K562 (cell line): ENCODE data around the gene KCND3. TPM values are rescaled to one million over a fixed set of nuclear protein-coding genes. Genes with fewer than 3 reads are reported as not detected.

ENCODE experiments used
- ATAC-seq: fragments of 200-7000 bp; cut with Tn5 transposase; 3 replicates; pipeline ENCODE4 v1.9.1; 2020; ENCODE audit warnings: moderate library complexity
- BruUV-seq: library from RNA; stranded (reverse); fragments of 400-500 nt; replicated peaks from 2 replicates; lab custom pipeline; 2021; lab: Mats Ljungman, UMichigan
- CTCF ChIA-PET: fragments of 300-600 bp; formaldehyde crosslinking; extraction: SDS; loops from one replicate; lab custom pipeline; 2021; ENCODE audit warnings: low intra/inter-chr PET ratio; lab: Yijun Ruan, JAX
- POLR2A ChIA-PET: fragments of 300-600, 350-650 bp; sonication (Branson Sonifier 250); formaldehyde crosslinking; extraction: SDS; loops from one replicate; lab custom pipeline; 2021; ENCODE audit warnings: antibody characterized with exemption, inconsistent platforms; lab: Yijun Ruan, JAX
- DNase-seq, 4 experiments: peaks; one replicate each; pipeline versions ENCODE4 v3.0.0 to v3.0.0-alpha.2; 2011 to 2018; ENCODE audit warnings: low spot score in 3 of 4, mixed read lengths in 3 of 4; ENCODE audit errors: extremely low read depth in 1 of 4
- FAIRE-seq: peaks from 2 replicates; lab custom pipeline; 2011; peaks lifted over from hg19 to GRCh38; lab: Jason Lieb, UNC
- H2AFZ ChIP-seq: 2 replicates; pipeline ENCODE4 v1.6.0; 2011; ENCODE audit warnings: low read depth, low read length, control low read depth, inconsistent platforms
- H3K27ac ChIP-seq: fragments of 200-600 bp; 3 replicates; pipeline ENCODE4 v1.8.0; 2011; ENCODE audit warnings: low read depth, mild to moderate bottlenecking, control low read depth, inconsistent platforms, low read length, moderate library complexity, mixed read lengths; ENCODE audit errors: extremely low read depth
- H3K27me3 ChIP-seq, 2 experiments: fragments of 300-600 bp in 1 of 2; 2 replicates in 1 of 2; 3 replicates in 1 of 2; pipeline versions ENCODE4 v1.6.0 to v1.8.0; 2011; ENCODE audit warnings: inconsistent platforms in 2 of 2, low read length in 2 of 2, mild to moderate bottlenecking in 1 of 2, mixed read lengths in 1 of 2, moderate library complexity in 1 of 2; ENCODE audit not compliant: control insufficient read depth in 2 of 2, insufficient read depth in 2 of 2
- H3K36me3 ChIP-seq: fragments of 300-600 bp; 3 replicates; pipeline ENCODE4 v1.8.0; 2011; ENCODE audit warnings: mild to moderate bottlenecking, low read length, inconsistent platforms; ENCODE audit not compliant: control insufficient read depth, insufficient read depth
- H3K4me1 ChIP-seq, 2 experiments: fragments of 200-600 bp in 1 of 2; replicated peaks in 1 of 2; 2 replicates in 1 of 2; 3 replicates in 1 of 2; pipeline versions ENCODE4 v1.5.1 to v1.8.0; 2011; ENCODE audit warnings: inconsistent platforms in 2 of 2, low read length in 2 of 2, mild to moderate bottlenecking in 1 of 2, mixed read lengths in 1 of 2, moderate library complexity in 1 of 2; ENCODE audit not compliant: control insufficient read depth in 2 of 2, insufficient read depth in 2 of 2
- H3K4me2 ChIP-seq: 2 replicates; pipeline ENCODE4 v1.6.1; 2011; ENCODE audit warnings: low read length, control low read depth, inconsistent platforms, mixed read lengths; ENCODE audit not compliant: insufficient read depth
- H3K4me3 ChIP-seq: fragments of 200-600 bp; sonication (generic), shearing (Covaris generic); 2 replicates; pipeline ENCODE4 v1.5.1; 2016; ENCODE audit warnings: control low read depth, inconsistent platforms
- H3K79me2 ChIP-seq: fragments of 200-600 bp; 3 replicates; pipeline ENCODE4 v1.8.0; 2011; ENCODE audit warnings: low read length, inconsistent platforms; ENCODE audit not compliant: control insufficient read depth, insufficient read depth
- H3K9ac ChIP-seq, 2 experiments: 2 replicates each; pipeline versions ENCODE4 v1.6.0 to v1.6.1; 2011; ENCODE audit warnings: low read depth in 2 of 2, low read length in 2 of 2, control low read depth in 1 of 2, inconsistent platforms in 1 of 2, mild to moderate bottlenecking in 1 of 2, mixed read lengths in 1 of 2; ENCODE audit not compliant: insufficient read depth in 1 of 2
- H3K9me1 ChIP-seq: one replicate; pipeline ENCODE4 v1.6.0; 2011; ENCODE audit warnings: inconsistent platforms, mild to moderate bottlenecking, low read length, moderate library complexity; ENCODE audit not compliant: control insufficient read depth, insufficient read depth
- H3K9me3 ChIP-seq: replicated peaks from 2 replicates; pipeline ENCODE4 v1.5.1; 2011; ENCODE audit warnings: low read depth, low read length, inconsistent platforms; ENCODE audit not compliant: control insufficient read depth, insufficient read depth
- H4K20me1 ChIP-seq: replicated peaks from 2 replicates; pipeline ENCODE4 v1.6.1; 2011; ENCODE audit warnings: low read length, inconsistent platforms, mixed read lengths; ENCODE audit not compliant: control insufficient read depth, insufficient read depth
- FOXA1 ChIP-seq: fragments of 450-650 bp; IDR thresholded peaks from 2 replicates; pipeline ENCODE4 v1.6.1; 2016; ENCODE audit warnings: mild to moderate bottlenecking, borderline replicate concordance
- MCM7 ChIP-seq, 2 experiments: fragments of 450-650 bp; IDR thresholded peaks; 2 replicates each; pipeline ENCODE4 v1.6.1; 2016 to 2018
- NCOA6 ChIP-seq: fragments of 450-650 bp; IDR thresholded peaks from 2 replicates; pipeline ENCODE4 v1.6.1; 2017; ENCODE audit warnings: mild to moderate bottlenecking
- ZFP30 ChIP-seq: fragments of 250-450 bp; sonication (Bioruptor Pico); IDR thresholded peaks from 2 replicates; pipeline ENCODE4 v1.8.0; 2022; ENCODE audit warnings: moderate library complexity, mild to moderate bottlenecking, inconsistent platforms, borderline replicate concordance
- ZNF143 ChIP-seq: sonication (generic); formaldehyde crosslinking; IDR thresholded peaks from 2 replicates; pipeline ENCODE4 v1.9.0; 2022; ENCODE audit warnings: mild to moderate bottlenecking, missing genetic modification reagents
- ZNF224 ChIP-seq: sonication (generic); formaldehyde crosslinking; IDR thresholded peaks from 2 replicates; pipeline ENCODE4 v1.8.0; 2022; ENCODE audit warnings: mild to moderate bottlenecking, missing genetic modification reagents
- ZNF384 ChIP-seq: IDR thresholded peaks from 2 replicates; pipeline ENCODE4 v1.6.1; 2012; ENCODE audit warnings: low read depth, low read length, improper control_type of control experiment
- WGBS: fragments of 100-300 bp; shearing (Covaris generic); methylation state at CpG from one replicate; pipeline ENCODE4 v1.1.6; 2016; ENCODE audit warnings: low coverage, mixed read lengths; ENCODE audit not compliant: insufficient coverage; ENCODE audit errors: missing lambda C conversion rate; 5-methylcytosine and 5-hydroxymethylcytosine counted together
- in situ Hi-C: fragments of 300-500 bp; cut with MboI; formaldehyde crosslinking; loops from 4 replicates; pipeline ENCODE4 v1.15.0; 2018; ENCODE audit warnings: inconsistent platforms, mixed read lengths
- intact Hi-C: fragments of 100-400 bp; cut with micrococcal nuclease; formaldehyde crosslinking; loops from 2 replicates; pipeline ENCODE4 v1.14.2; 2022
- polyA plus RNA-seq, 8 experiments: library from polyadenylated mRNA; depleted of rRNA in 4 of 8; stranded (reverse) in 5 of 8; unstranded in 3 of 8; fragments of >200 nt; fragmentation: Nextera tagmentation in 2 of 8; fragmentation: Illumina TruSeq in 1 of 8; extraction: Ambion mirVana in 2 of 8; extraction: Trizol in 1 of 8; gene quantifications; 2 replicates each; pipeline versions ENCODE4 v1.2.1 to v1.2.3, GENCODE V29; 2011 to 2014; ENCODE audit warnings: inconsistent platforms in 1 of 8, missing spikeins in 1 of 8
- total RNA-seq, 7 experiments: library from RNA; depleted of rRNA in 6 of 7; stranded (reverse); fragments of >200 nt in 6 of 7; fragmentation: Illumina TruSeq in 2 of 7; extraction: Trizol in 2 of 7; gene quantifications; 2 replicates each; pipeline versions ENCODE4 v1.2.1 to v1.2.3, GENCODE V29; 2011 to 2021; ENCODE audit warnings: low replicate concordance in 1 of 7
- TF ChIP-seq, protein P1 (sequence below): sonication (generic); formaldehyde crosslinking; IDR thresholded peaks from 2 replicates; pipeline ENCODE4 v1.8.1; 2023; ENCODE audit warnings: mild to moderate bottlenecking, missing genetic modification reagents
- TF ChIP-seq, protein P2 (sequence below): fragments of 150-350 bp; IDR thresholded peaks from 2 replicates; pipeline ENCODE4 v1.6.1; 2014; ENCODE audit warnings: low read depth, mild to moderate bottlenecking, low read length, borderline replicate concordance
- TF ChIP-seq, protein P3 (sequence below): fragments of 450-650 bp; IDR thresholded peaks from 2 replicates; pipeline ENCODE4 v1.6.1; 2016; ENCODE audit warnings: antibody characterized with exemption
- TF ChIP-seq, protein P4 (sequence below): fragments of 250-450 bp; sonication (Bioruptor Pico); IDR thresholded peaks from 2 replicates; pipeline ENCODE4 v1.5.1; 2021; ENCODE audit warnings: mild to moderate bottlenecking
- TF ChIP-seq, protein P5 (sequence below): sonication (generic); formaldehyde crosslinking; IDR thresholded peaks from 2 replicates; pipeline ENCODE4 v1.8.1; 2023; ENCODE audit warnings: mild to moderate bottlenecking, missing genetic modification reagents

Gene KCND3
- total and polyA plus RNA-seq, 9 of the 15 experiments (the other 6 are each of a cell fraction or from before 2014, with no cell fraction given): not detected

DNA sequence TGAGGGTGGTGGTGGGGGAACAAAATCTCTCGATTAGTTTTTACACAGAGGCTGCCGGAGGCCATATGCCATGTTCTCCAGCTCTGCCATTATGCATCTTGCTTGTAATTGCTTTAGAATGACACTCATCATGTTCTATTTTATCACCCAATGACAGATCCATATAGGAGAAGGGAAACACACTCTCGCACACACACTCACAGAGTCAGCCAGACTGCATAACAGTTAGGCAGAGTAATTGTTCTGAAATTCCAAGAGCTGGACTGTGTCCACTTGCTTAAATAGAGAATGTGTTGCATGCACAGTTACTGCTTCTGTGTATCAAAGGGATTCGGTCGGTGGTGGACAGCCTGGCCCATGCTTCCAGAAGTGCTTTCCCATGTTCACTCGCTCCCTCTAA, 30.6 kb downstream of the KCND3 start (continued):
- TF ChIP-seq, protein P1, sequence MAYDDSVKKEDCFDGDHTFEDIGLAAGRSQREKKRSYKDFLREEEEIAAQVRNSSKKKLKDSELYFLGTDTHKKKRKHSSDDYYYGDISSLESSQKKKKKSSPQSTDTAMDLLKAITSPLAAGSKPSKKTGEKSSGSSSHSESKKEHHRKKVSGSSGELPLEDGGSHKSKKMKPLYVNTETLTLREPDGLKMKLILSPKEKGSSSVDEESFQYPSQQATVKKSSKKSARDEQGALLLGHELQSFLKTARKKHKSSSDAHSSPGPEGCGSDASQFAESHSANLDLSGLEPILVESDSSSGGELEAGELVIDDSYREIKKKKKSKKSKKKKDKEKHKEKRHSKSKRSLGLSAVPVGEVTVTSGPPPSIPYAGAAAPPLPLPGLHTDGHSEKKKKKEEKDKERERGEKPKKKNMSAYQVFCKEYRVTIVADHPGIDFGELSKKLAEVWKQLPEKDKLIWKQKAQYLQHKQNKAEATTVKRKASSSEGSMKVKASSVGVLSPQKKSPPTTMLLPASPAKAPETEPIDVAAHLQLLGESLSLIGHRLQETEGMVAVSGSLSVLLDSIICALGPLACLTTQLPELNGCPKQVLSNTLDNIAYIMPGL (CRISPR knock-in tag): no peak
- TF ChIP-seq ZNF224 (CRISPR knock-in tag): no peak
- no peak for TF ChIP-seq MCM7 (IDR thresholded peaks at IDR 0.05)

DNA sequence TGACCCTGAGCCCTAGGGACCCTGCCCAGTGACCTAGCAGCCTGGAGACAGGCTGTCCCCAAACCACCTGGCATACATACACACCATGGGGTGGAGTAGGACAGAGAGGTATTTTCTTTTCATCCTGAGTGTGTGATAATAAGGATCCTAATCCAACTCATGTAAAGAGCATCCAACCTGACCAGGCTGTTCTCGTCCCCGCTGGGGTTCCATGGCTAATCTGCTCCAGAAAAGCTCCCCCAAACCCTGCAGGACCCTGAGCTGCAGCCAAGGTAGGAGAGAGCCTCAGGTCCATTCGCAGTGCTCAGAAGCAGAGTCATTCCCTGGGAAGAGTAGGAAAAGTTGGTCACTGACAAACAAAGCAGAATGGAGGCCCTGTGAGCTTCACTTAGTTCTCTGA, 31.4 kb downstream of the KCND3 start:
- CTCF ChIA-PET: no interaction called here
- intact Hi-C loops (no loop called here), in situ Hi-C loops (no loop called here)
- Histone ChIP-seq H3K9me3 (no peaks in the 10 kb centered on the region), H3K36me3 (no peaks in the 10 kb centered on the region), H3K4me1 (no peaks in the 10 kb centered on the region), H3K9ac (no peak overlapping the region), H3K27ac (no peak overlapping the region), H4K20me1 (no peaks in the 10 kb centered on the region; the same call in 1 of the 2 replicates), H3K4me2 (no peak overlapping the region), H3K79me2 (no peaks in the 10 kb centered on the region), H3K4me3 (no peak overlapping the region), H3K9me1 (no peaks in the 10 kb centered on the region), H3K27me3 (peaks cover 21 to 52% of the 10 kb centered on the region in 2 experiments; a peak in 4 of 5 replicates), H2AFZ (no peak overlapping the region)
- no peak for ATAC-seq
- 0% methylated on average over 3 of the region's 3 CpGs for WGBS
- FAIRE-seq: no peak
- DNase-seq: no peak
- no TSS peak for BruUV-seq
- POLR2A ChIA-PET: interaction anchor here (1.0 to 1.4 kb wide), 3 partner anchors 11 to 36 kb away, joined by 4 read pairs; no protein-coding TSS in a partner anchor
- TF ChIP-seq FOXA1 (no peak), NCOA6 (no peak), ZFP30 (CRISPR knock-in tag) (no peak), ZNF143 (CRISPR knock-in tag) (no peak), ZNF384 (no peak)
- TF ChIP-seq, protein P2, sequence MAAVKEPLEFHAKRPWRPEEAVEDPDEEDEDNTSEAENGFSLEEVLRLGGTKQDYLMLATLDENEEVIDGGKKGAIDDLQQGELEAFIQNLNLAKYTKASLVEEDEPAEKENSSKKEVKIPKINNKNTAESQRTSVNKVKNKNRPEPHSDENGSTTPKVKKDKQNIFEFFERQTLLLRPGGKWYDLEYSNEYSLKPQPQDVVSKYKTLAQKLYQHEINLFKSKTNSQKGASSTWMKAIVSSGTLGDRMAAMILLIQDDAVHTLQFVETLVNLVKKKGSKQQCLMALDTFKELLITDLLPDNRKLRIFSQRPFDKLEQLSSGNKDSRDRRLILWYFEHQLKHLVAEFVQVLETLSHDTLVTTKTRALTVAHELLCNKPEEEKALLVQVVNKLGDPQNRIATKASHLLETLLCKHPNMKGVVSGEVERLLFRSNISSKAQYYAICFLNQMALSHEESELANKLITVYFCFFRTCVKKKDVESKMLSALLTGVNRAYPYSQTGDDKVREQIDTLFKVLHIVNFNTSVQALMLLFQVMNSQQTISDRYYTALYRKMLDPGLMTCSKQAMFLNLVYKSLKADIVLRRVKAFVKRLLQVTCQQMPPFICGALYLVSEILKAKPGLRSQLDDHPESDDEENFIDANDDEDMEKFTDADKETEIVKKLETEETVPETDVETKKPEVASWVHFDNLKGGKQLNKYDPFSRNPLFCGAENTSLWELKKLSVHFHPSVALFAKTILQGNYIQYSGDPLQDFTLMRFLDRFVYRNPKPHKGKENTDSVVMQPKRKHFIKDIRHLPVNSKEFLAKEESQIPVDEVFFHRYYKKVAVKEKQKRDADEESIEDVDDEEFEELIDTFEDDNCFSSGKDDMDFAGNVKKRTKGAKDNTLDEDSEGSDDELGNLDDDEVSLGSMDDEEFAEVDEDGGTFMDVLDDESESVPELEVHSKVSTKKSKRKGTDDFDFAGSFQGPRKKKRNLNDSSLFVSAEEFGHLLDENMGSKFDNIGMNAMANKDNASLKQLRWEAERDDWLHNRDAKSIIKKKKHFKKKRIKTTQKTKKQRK: no peak
- TF ChIP-seq, protein P3, sequence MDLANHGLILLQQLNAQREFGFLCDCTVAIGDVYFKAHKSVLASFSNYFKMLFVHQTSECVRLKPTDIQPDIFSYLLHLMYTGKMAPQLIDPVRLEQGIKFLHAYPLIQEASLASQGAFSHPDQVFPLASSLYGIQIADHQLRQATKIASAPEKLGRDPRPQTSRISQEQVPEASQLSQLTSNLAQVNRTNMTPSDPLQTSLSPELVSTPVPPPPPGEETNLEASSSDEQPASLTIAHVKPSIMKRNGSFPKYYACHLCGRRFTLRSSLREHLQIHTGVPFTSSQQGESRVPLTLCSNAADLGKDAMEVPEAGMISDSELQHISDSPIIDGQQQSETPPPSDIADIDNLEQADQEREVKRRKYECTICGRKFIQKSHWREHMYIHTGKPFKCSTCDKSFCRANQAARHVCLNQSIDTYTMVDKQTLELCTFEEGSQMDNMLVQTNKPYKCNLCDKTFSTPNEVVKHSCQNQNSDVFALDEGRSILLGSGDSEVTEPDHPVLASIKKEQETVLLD: no peak
- TF ChIP-seq, protein P4, sequence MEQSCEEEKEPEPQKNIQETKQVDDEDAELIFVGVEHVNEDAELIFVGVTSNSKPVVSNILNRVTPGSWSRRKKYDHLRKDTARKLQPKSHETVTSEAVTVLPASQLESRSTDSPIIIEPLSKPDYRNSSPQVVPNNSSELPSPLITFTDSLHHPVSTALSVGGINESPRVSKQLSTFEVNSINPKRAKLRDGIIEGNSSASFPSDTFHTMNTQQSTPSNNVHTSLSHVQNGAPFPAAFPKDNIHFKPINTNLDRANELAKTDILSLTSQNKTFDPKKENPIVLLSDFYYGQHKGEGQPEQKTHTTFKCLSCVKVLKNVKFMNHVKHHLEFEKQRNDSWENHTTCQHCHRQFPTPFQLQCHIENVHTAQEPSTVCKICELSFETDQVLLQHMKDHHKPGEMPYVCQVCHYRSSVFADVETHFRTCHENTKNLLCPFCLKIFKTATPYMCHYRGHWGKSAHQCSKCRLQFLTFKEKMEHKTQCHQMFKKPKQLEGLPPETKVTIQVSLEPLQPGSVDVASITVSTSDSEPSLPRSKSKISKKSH (CRISPR knock-in tag): no peak
- TF ChIP-seq, protein P5, sequence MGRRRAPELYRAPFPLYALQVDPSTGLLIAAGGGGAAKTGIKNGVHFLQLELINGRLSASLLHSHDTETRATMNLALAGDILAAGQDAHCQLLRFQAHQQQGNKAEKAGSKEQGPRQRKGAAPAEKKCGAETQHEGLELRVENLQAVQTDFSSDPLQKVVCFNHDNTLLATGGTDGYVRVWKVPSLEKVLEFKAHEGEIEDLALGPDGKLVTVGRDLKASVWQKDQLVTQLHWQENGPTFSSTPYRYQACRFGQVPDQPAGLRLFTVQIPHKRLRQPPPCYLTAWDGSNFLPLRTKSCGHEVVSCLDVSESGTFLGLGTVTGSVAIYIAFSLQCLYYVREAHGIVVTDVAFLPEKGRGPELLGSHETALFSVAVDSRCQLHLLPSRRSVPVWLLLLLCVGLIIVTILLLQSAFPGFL (CRISPR knock-in tag): no peak
